AG04449 (cell line): ENCODE data around the gene RABGAP1.

ENCODE experiments used
- CTCF ChIA-PET: fragments of 350-600 bp; formaldehyde crosslinking; extraction: SDS; loops from one replicate; lab custom pipeline; 2021; ENCODE audit warnings: antibody characterized with exemption; lab: Yijun Ruan, JAX
- POLR2A ChIA-PET: fragments of 400-600, 350-600 bp; formaldehyde crosslinking; extraction: SDS; loops from one replicate; lab custom pipeline; 2020; ENCODE audit warnings: antibody characterized with exemption, inconsistent platforms; lab: Yijun Ruan, JAX
- DNase-seq: peaks from one replicate; pipeline ENCODE4 v3.0.0-alpha.2; 2010; ENCODE audit warnings: low read depth, low spot score
- H3K4me3 ChIP-seq: 2 replicates; pipeline ENCODE4 v1.5.1; 2011; ENCODE audit warnings: low read depth, mild to moderate bottlenecking, control low read depth, low read length
- CTCF ChIP-seq: IDR thresholded peaks from one replicate; pipeline ENCODE4 v1.5.1; 2011; ENCODE audit warnings: mild to moderate bottlenecking, moderate library complexity, low read length, control low read depth, inconsistent platforms; ENCODE audit not compliant: insufficient read depth; ENCODE audit errors: missing control alignments

Gene RABGAP1

GRCh38 chr9:123046406-123047195 is 105.8 kb downstream of the RABGAP1 start:
- DNase-seq, result no peak
- no peak overlapping the region for H3K4me3 ChIP-seq
- POLR2A ChIA-PET, result no interaction called here
- CTCF ChIA-PET, result interaction anchor here (1.0 kb wide), 1 partner anchor 34 kb away, joined by 3 read pairs; no protein-coding TSS in a partner anchor
- TF ChIP-seq CTCF, result no peak

GRCh38 chr9:123048748-123049147 is 107.9 kb downstream of the RABGAP1 start:
- TF ChIP-seq CTCF, result no peak
- H3K4me3 ChIP-seq, result no peak overlapping the region
- ChIA-PET CTCF (interaction anchor here (1.5 kb wide), 1 partner anchor 15 kb away, joined by 11 read pairs; no protein-coding TSS in a partner anchor), POLR2A (interaction anchor here (1.9 kb wide), 1 partner anchor 14 kb away, joined by 6 read pairs; no protein-coding TSS in a partner anchor)
- peak; percentile 54 for DNase-seq

GRCh38 chr9:123049589-123050222 is 108.9 kb downstream of the RABGAP1 start:
- no peak overlapping the region for H3K4me3 ChIP-seq
- CTCF ChIA-PET, result interaction anchor here (1.5 kb wide), 1 partner anchor 14 kb away, joined by 11 read pairs; no protein-coding TSS in a partner anchor
- TF ChIP-seq CTCF, result no peak
- no peak for DNase-seq
- POLR2A ChIA-PET, result interaction anchor here (0.6 to 1.9 kb wide), 2 partner anchors 13 to 137 kb away, joined by 3 to 6 read pairs; no protein-coding TSS in a partner anchor

- DNase-seq, result no peak
- ChIA-PET CTCF (interaction anchor here (1.5 kb wide), 1 partner anchor 14 kb away, joined by 4 read pairs; no protein-coding TSS in a partner anchor), POLR2A (no interaction called here)
- no peak overlapping the region for H3K4me3 ChIP-seq
- TF ChIP-seq CTCF, result no peak
Observed at GRCh38 chr9:123053046-123053445, 112.2 kb downstream of the RABGAP1 start.

GRCh38 chr9:123053711-123054110 is 112.9 kb downstream of the RABGAP1 start:
- ChIA-PET POLR2A (no interaction called here), CTCF (no interaction called here)
- no peak overlapping the region for H3K4me3 ChIP-seq
- no peak for TF ChIP-seq CTCF
- no peak for DNase-seq

GRCh38 chr9:123058834-123059233 is 118.0 kb downstream of the RABGAP1 start:
- no peak overlapping the region for H3K4me3 ChIP-seq
- ChIA-PET POLR2A (no interaction called here), CTCF (no interaction called here)
- DNase-seq, result no peak
- no peak for TF ChIP-seq CTCF
